NK-92 (cell line): ENCODE data around the gene FOXJ3.
"Not testable (repeated sequence)": the region's sequence is repeated elsewhere in the genome, so short reads cannot be mapped to it uniquely, and the experiment has no call there.

ENCODE experiments used
- DNase-seq: peaks from one replicate; lab custom pipeline; 2025; ENCODE audit not compliant: unreplicated experiment; lab: John Stamatoyannopoulos, UW

FOXJ3 gene

GRCh38 chr1:42259059-42259738 is 75.8 kb downstream of the FOXJ3 start:
- DNase-seq: no peak

DNA sequence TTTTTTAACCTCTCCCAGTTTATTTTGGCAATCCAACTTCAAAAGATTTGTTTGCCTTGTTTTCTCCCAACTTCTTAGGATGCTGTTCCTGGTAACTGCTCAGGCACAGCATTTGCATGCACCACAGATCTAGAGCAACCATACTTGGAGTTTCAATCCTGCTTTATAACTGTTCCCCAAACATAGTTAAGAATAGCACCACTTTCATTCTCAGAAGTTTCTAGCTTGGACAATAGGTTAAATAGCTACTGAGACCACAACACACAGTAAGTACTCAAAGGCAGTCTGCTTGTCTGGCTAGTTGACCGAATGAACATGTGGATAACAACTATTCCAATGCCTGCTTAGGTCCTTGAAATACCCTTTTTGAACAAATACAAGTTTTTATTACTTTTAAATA is 76.8 kb downstream of the FOXJ3 start:
- no peak for DNase-seq

GRCh38 chr1:42251042-42251441 is 84.0 kb downstream of the FOXJ3 start:
- no peak for DNase-seq

DNA sequence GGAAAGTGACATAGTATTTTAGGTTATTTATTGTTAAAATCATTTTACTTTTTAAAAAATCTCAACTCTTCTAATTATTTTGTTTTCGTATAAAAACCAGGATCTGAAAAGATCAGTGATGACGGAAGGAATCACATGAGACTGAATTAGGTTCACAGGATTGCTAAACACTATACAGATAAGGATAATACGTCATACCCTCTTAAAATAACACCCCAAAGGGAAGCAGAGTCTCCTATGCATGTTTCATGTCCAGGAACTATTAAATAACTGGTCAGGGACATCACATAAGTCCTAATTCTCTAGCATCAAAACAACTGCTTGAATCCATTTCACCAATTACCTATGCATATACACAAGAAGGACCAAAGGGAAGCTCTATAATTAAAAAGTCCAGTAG is 84.9 kb downstream of the FOXJ3 start:
- no peak for DNase-seq

GRCh38 chr1:42240966-42241755 is 93.9 kb downstream of the FOXJ3 start:
- DNase-seq: no peak

DNA sequence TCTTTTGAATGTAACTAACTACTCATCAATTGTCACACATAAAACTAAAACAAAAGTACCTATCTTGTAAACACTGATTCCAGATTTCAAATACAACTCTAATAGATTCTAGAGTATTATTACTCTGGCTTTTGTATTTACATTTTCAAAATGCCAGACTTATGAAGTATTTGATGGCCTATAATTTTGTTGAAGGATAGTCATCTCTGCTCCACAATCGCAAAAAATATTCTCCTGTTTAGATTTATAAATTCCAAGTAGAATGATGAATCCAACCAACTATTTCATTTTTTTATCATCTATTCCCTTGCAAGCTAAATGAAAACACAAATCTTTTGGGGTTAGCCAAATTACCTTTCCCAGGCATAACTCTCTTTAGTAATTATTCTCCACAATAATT is 95.5 kb downstream of the FOXJ3 start:
- DNase-seq: no peak

DNA sequence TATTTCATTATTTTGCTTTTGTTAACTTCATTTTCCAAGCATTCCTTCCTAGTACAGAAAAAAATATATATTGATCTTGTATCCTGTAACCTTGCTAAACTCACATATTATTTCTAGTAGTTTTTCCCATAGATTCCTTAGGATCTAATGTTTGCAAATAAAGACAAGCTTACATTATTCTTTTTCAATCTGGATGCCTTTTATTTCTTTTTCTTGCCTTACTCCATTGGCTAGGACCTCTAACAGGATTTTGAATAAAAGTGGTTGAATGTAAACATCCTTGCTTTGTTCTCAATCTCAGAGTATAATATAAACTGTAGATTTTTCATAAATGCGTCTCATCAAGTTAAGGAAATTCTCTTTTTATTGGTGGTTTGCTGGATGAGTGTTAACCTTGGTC is 96.0 kb downstream of the FOXJ3 start:
- DNase-seq: no peak

DNA sequence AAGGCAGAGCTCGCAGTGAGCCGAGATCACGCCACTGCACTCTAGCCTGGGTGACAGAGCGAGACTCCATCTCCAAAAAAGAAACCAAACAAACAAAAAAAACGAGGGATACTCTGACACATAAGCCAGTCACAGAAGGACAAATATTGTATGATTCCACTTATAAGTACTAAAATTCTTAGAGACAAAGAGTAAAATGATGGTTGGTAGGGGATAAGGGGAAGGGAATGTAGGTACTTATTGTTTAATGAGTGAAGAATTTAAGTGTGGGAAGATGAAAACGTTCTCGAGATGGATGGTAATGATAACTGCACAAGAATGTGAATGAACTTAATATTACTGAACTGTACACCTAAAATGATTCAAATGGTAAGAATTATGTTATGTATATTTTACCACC is 103.8 kb downstream of the FOXJ3 start:
- DNase-seq: no peak

DNA sequence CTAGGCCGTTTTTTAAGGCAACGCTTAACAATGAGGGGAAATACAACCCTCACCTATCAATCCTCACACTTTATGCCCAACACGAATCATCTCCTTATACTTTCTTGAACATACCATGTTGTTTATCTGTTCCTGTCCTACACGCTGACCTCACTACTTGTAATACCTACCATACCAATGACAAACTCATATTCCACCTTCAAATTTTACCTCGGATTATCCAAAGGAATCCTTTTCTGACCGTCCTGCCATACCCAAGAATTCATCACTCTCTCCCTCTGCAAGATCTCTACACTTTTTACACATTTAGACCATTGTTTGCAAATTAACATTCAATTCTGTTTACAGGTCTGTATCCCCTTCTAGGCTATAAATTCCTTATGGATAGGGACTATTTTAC is 106.1 kb downstream of the FOXJ3 start:
- no peak for DNase-seq

DNA sequence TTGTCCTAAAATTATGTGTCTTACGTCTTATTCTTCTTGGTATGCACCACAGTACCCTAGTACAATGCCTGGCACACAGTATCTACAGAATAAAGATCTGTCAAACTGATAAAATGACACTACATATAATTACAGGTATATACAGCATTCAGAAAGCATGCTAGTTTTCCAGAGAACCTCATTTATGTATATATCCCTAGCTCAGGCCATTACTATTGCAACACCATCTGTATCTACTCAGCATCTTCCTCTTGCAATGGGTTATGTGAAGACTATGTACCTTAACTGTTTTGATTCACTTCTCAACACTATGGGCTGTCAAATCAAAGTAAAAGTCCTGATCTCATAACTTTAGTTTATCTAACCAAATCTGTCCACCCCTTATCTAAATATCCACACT is 112.0 kb downstream of the FOXJ3 start:
- no peak for DNase-seq

- no peak for DNase-seq
Measured at GRCh38 chr1:42221952-42222606, 113.0 kb downstream of the FOXJ3 start.

DNA sequence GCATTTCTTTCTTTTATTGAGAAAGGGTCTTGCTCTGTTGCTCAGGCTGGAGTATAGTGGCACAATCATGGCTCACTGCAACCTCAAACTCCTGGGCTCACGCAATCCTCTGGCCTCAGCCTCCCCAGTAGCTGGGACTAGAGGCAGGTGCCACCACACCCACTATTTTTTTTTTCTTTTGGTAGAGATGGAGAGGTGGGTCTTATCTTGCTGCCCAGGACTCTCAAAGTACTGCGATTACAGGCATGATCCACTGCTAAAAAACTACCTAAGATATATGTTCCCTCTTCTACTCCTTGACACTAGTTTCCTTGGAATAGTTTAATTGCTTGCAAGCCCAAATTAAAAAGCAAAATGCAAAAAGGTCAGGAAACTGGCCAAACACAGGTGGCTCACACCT is 113.6 kb downstream of the FOXJ3 start:
- no peak for DNase-seq

- no peak for DNase-seq
Measured at GRCh38 chr1:42219627-42220026, 115.4 kb downstream of the FOXJ3 start.

DNA sequence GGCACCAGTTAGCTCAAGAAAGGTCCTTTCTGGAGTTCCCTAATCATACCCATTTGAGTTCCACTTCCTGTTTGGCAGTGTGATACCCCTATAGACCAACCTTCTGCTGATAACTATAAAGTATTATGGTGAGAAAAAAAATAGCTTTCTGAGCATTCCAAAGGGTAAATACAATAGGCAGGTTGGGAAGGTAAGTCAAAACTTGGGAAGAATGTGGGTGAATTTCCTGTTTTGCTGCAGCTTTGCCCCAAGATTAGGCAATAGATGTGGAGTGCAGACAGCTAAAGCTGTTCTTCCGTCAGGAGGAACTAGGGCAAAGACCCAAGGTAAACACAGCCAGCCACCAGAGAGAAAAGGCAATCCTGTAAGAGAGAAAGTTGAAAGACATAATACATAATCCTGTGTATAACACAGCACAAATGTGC is 120.6 kb downstream of the FOXJ3 start:
- no peak for DNase-seq

DNA sequence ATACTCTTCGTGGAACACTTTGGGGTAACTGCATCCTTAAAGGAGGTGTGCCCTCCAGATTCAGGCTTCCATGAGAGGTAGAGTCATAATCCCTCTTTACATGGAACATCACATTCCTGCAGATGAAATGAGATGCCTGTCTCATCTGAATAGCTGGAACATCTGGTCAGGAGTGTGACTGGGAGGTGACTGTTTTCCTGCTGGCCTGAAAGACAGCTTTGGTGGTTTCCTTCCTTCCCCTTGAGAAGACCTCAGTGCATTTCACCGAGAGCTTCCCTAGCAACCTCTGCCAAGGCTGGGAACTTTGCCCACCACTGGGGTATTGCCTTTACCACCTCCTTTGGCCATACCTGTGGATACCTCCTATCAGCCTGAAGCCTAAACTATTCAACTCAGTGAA is 123.8 kb downstream of the FOXJ3 start:
- no peak for DNase-seq

DNA sequence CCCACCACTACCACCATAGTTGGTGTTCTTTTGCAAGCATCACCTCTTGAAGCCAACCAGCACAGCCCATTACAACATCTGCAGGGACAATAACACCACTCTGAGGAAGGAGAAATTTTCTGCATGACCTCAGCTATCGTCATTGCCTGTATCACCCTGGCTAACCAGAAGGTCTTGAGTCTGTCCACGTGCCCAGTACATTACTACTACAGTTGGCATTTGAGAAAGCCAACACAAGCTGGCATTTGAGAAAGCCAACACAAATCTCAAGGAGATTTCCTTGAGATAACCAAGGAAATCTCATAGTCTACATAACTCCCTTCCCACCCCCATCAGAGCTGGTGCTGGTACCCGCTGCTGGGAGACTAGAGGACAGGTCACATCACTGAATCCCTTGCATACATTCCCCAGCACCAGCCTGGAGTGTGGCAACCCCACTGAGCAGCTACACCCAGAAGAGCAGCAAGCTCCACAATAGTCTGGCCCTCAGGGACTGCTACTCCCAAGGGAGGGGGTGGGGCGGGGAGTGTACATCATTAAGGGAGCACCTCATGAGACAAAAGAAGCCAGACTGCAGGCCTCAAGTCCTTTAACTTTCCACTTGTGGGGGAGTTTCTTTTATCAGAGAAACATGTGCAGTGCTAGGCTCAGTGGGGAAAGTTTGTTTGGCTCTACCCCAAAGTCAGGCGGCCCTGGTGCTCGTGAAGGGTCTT is 124.5 kb downstream of the FOXJ3 start:
- no peak for DNase-seq

DNA sequence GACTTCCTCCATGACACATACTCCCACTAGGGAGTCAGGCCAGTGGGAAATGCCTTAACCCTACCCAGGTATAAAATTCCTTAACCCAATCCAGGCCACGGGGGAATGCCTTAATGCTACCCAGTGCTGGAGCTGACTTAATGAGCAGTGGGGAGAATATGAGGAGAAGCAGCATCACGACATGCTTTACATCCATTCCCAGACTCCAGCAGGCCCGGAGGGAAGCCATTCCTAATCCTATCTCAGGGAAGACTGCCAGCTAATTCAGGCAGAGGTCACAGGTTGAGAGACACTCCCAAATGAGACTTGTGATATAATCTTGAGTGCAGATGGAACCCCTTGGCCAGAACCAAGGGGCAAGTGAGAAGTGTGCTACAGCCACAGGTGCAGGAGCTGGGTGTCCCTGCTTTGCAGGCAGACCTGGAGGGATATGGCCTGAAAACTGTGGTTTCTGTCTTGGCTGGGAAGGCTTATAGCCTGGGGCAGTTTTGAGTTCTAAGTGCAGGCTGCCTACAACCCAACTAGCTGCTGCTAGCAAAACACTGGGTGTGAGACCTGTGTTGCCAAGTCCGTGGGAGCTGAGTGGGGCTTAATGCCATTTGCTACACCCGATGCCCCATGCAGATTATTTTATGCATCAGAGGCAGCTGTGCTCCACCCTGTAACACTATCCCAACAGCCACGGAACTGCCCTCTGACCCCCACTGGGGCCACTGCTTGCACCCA is 125.3 kb downstream of the FOXJ3 start:
- no peak for DNase-seq

DNA sequence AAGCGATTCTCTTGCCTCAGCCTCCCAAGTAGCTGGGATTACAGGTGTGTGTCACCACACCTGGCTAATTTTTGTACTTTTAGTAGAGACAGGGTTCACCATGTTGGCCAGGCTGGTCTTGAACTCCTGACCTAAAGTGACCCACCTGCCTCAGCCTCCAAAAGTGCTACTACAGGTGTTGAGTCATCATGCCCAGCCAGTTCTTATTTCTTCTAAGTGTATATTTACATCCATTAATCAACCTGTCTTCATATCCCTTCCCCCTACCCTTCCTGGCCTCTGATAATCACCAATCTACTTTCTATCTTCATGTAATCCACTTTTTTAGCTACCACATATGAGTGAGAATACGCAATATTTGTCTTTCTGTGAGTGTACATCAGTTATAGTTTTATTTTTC is 128.1 kb downstream of the FOXJ3 start:
- not testable (repeated sequence) for DNase-seq

GRCh38 chr1:42206164-42206563 is 128.9 kb downstream of the FOXJ3 start:
- DNase-seq: no peak

DNA sequence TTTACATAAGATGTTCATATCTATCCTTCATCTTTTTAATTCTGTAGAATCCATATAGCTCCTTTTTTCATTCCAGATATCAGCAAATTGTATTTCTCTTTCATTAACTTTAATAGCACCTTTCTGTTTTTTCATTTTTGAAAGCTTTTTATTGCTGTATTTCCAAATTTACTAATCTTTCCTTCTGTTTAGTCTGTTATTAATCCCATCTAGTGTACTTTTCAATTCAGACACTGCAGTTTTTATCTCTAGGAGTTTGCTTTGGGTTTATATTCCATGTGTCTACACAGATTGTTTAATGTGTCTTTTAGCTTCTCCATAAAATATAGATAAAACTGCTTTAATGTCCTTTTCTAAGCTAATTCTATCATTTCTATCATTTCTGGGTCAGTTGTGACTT is 133.0 kb downstream of the FOXJ3 start:
- DNase-seq: no peak

DNA sequence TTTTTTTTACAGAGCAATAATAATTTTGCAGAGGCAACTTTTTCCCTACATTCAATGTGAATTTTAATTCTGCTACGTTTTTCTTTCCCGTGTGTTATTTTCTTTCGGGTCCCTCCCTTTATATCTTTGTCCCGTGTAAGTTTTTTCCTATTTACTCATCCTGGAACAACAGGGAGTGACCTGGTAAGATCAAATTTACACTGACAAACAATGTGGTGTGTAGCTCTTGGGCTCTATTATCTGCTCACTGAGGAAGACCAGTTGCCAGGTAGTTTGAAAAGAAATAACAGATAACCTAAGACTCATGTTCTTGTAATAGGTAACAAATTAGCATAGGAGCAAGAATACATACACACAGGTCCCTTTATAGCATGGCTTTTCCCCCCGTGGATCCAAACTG is 136.8 kb downstream of the FOXJ3 start:
- DNase-seq: no peak
